Heart left ventricle (tissue), 16 donors: ENCODE results near the gene KIF2C. TPM values are rescaled to one million over a fixed set of nuclear protein-coding genes. Genes with fewer than 3 reads are reported as not detected.

ENCODE experiments used
- ATAC-seq, 4 donors: fragments of 200-7000 bp; cut with Tn5 transposase; one replicate each; pipeline ENCODE4 v1.9.1; 2020 to 2022; ENCODE audit warnings: moderate library complexity in 4 of 4, mild to moderate bottlenecking in 3 of 4, moderate number of reproducible peaks in 1 of 4
- DNase-seq, 5 donors: peaks; one replicate each; pipeline ENCODE4 v3.0.0-alpha.2; 2020
- H3K27ac ChIP-seq, 12 donors: fragments of 200-600 bp; sonication (generic) in 4 of 12; one replicate each; pipeline versions ENCODE4 v1.5.0 to v1.8.0; 2016 to 2022; ENCODE audit warnings: mild to moderate bottlenecking in 2 of 12
- H3K27me3 ChIP-seq, 9 donors: fragments of 200-600 bp; sonication (generic) in 2 of 9; one replicate each; pipeline versions ENCODE4 v1.5.1 to v1.8.0; 2016 to 2022; ENCODE audit warnings: mild to moderate bottlenecking in 3 of 9
- H3K36me3 ChIP-seq, 9 donors: fragments of 200-600 bp; sonication (generic) in 2 of 9; one replicate each; pipeline versions ENCODE4 v1.5.0 to v1.8.0; 2018 to 2022; ENCODE audit warnings: mild to moderate bottlenecking in 2 of 9
- H3K4me1 ChIP-seq, 12 donors: fragments of 200-600 bp; sonication (generic) in 4 of 12; one replicate each; pipeline versions ENCODE4 v1.5.0 to v1.8.0; 2016 to 2022; ENCODE audit warnings: mild to moderate bottlenecking in 3 of 12
- H3K4me3 ChIP-seq, 12 donors: fragments of 200-600 bp; sonication (generic) in 4 of 12; one replicate each; pipeline versions ENCODE4 v1.5.0 to v1.8.0; 2017 to 2022; ENCODE audit warnings: mild to moderate bottlenecking in 9 of 12, moderate library complexity in 4 of 12
- H3K9me3 ChIP-seq, 12 donors: fragments of 200-600 bp; sonication (generic) in 4 of 12; one replicate each; pipeline versions ENCODE4 v1.5.0 to v1.8.0; 2016 to 2022; ENCODE audit warnings: mild to moderate bottlenecking in 1 of 12
- CTCF ChIP-seq, 12 donors: fragments of 200-600 bp; sonication (generic) in 4 of 12; IDR thresholded peaks; one replicate each; pipeline versions ENCODE4 v1.5.0 to v1.8.0; 2018 to 2022; ENCODE audit warnings: antibody characterized with exemption in 12 of 12, mild to moderate bottlenecking in 5 of 12
- POLR2A ChIP-seq, 2 donors: fragments of 450-650 bp; IDR thresholded peaks; one replicate each; pipeline ENCODE4 v1.6.1; 2017; ENCODE audit warnings: antibody characterized with exemption in 2 of 2, mild to moderate bottlenecking in 2 of 2, moderate library complexity in 2 of 2
- WGBS, 4 donors: extraction: QIAGEN DNeasy Blood & Tissue Kit in 2 of 4; methylation state at CpG; one replicate each; pipeline versions ENCODE4 v1.1.5 to v1.1.7; 2013 to 2018; 5-methylcytosine and 5-hydroxymethylcytosine counted together
- intact Hi-C, 10 donors: fragments of 100-400 bp; cut with DNase I; formaldehyde crosslinking; loops; one replicate each; pipeline versions ENCODE4 v1.11.1 to v1.14.2; 2022
- polyA plus RNA-seq, 2 donors: library from polyadenylated mRNA; stranded (reverse); fragments of 200-250 nt; gene quantifications; one replicate each; pipeline ENCODE4 v1.2.3, GENCODE V29; 2013
- total RNA-seq, 9 donors: library from RNA; depleted of rRNA in 2 of 9; stranded (reverse); fragments of >200 nt in 2 of 9; fragmentation: NEBNext Ultra II Directional in 3 of 9; extraction: Animal tissue kit (Norgen Biotek cat#: 25700) in 3 of 9; gene quantifications; one replicate each; pipeline versions ENCODE4 v1.1.0 to v1.2.4, GENCODE V29; 2016 to 2023
- donor health status: ischemic (EF 13 %, LVEDD 7.1; RV severe dilation, severe dysfunction).
- donor health status: healthy with polysubstance abuse.
- donor health status: DM: no; HTN: yes; CAD: no.
- donor health status: DM: no; HTN: no; CAD: no.
- donor health status: ischemic (EF 25% LVEDD 6.9; RV normal size, moderate dysfunction).
- donor health status: ischemic (EF 25% LVEDD 5.7; RV mildly dilated, moderate dysfunction).
- donor health status: healthy.
- donor health status: DM: yes; HTN: yes; CAD: no.
- donor health status: ischemic (EF 35%, LVEDD 5.7; RV mildly dilated, moderate dysfunction).
- donor health status: nonischemic (EF 11% LVEDD 7.7; RV severe dilation, severe dysfunction).
- donor health status: DM: yes; HTN: yes; CAD: no.
- donor health status: PGD.
- donor health status: ischemic (EF 29% LVEDD 5.4; RV normal size, mild dysfunction).
- donor health status: nonischemic (EF 23%, LVEDD 6.1; RV moderate dilation, normal function).

Gene KIF2C
- total and polyA plus RNA-seq, 11 donors, result 0.25 to 7.0 (median 0.97) TPM

- peak overlapping the region in 11 of 12 donors; percentile 91 to 98 (median 95) for H3K27ac ChIP-seq
- ATAC-seq, result no peak
Measured at GRCh38 chr1:44798481-44799365, 59.1 kb downstream of the KIF2C start.

GRCh38 chr1:44799770-44800584, 60.3 kb downstream of the KIF2C start, which contains the start of gene PLK3:
TSS of gene PLK3 (plus strand) at chr1:44800377. CDS start at chr1:44800464, 87 bp downstream.
- TF ChIP-seq POLR2A (IDR thresholded peaks at IDR 0.05) (peak; percentile 70 to 99), CTCF (IDR thresholded peaks at IDR 0.05) (peak; percentile 89 to 98 (median 94))
- intact Hi-C loops, result loop anchor here in 5 of 10 donors (2.0 to 10.0 kb wide), 5 partner anchors 21 to 505 kb away; no protein-coding TSS in a partner anchor
- H3K27ac ChIP-seq, result peak within 1 kb of the TSS; percentile 77 to 98 (median 94)
- WGBS, 4 donors, result 0% methylated on average over 17 to 79 of the region's 79 CpGs
- H3K4me1 ChIP-seq, result peaks cover 3 to 45% (median 31%) of the 10 kb centered on the region in 12 donors
- peak; percentile 96 to 98 (median 97) for ATAC-seq
- no peaks in the 10 kb centered on the region for H3K27me3 ChIP-seq
- H3K4me3 ChIP-seq, result peak within 1 kb of the TSS; percentile 67 to 97 (median 88)
- peak; percentile 98 to 99 (median 99) for DNase-seq
- no peaks in the 10 kb centered on the region for H3K9me3 ChIP-seq
- peaks cover 0 to 32% (median 23%) of the 10 kb centered on the region in 9 donors for H3K36me3 ChIP-seq

More at GRCh38 chr1:44798481-44799365, 59.1 kb downstream of the KIF2C start:
- DNase-seq, result peak in 2 of 5 donors; percentile 21 to 26
- WGBS, 4 donors, result 90 to 92% (median 92%) methylated on average over 10 of the region's 10 CpGs
- TF ChIP-seq CTCF (IDR thresholded peaks at IDR 0.05) (no peak), POLR2A (IDR thresholded peaks at IDR 0.05) (no peak)
- peaks cover 0 to 20% (median 11%) of the 10 kb centered on the region in 9 donors for H3K36me3 ChIP-seq
- H3K27me3 ChIP-seq, result no peaks in the 10 kb centered on the region
- H3K9me3 ChIP-seq, result no peaks in the 10 kb centered on the region
- no peak overlapping the region for H3K4me3 ChIP-seq
- peaks cover 2 to 38% (median 25%) of the 10 kb centered on the region in 12 donors for H3K4me1 ChIP-seq
- intact Hi-C loops, result loop anchor here in 5 of 10 donors (2.0 to 10.0 kb wide), 4 partner anchors 22 to 206 kb away; no protein-coding TSS in a partner anchor

GRCh38 chr1:44801491-44802305, 62.1 kb downstream of the KIF2C start:
- H3K4me3 ChIP-seq, result peak overlapping the region; percentile 1 to 97 (median 88)
- TF ChIP-seq CTCF (IDR thresholded peaks at IDR 0.05), result no peak
- no peak for TF ChIP-seq POLR2A (IDR thresholded peaks at IDR 0.05)
- peaks cover 0 to 50% (median 40%) of the 10 kb centered on the region in 9 donors for H3K36me3 ChIP-seq
- H3K27ac ChIP-seq, result peak overlapping the region in 11 of 12 donors; percentile 16 to 98 (median 93)
- H3K4me1 ChIP-seq, result peaks cover 11 to 62% (median 45%) of the 10 kb centered on the region in 12 donors
- ATAC-seq (no peak), DNase-seq (peak in 3 of 5 donors; percentile 28 to 67 (median 32))
- H3K9me3 ChIP-seq, result no peaks in the 10 kb centered on the region
- intact Hi-C loops, result loop anchor here in 2 of 10 donors (2.0 to 10.0 kb wide), 2 partner anchors 19 to 503 kb away; no protein-coding TSS in a partner anchor
- no peaks in the 10 kb centered on the region for H3K27me3 ChIP-seq
- WGBS, 4 donors, result 42 to 63% (median 51%) methylated on average over 13 of the region's 13 CpGs
